Measurements from ENCODE around the gene ANKRD29.
"Not testable (repeated sequence)": the region's sequence is repeated elsewhere in the genome, so short reads cannot be mapped to it uniquely, and the experiment has no call there.

The ANKRD29 gene

DNA sequence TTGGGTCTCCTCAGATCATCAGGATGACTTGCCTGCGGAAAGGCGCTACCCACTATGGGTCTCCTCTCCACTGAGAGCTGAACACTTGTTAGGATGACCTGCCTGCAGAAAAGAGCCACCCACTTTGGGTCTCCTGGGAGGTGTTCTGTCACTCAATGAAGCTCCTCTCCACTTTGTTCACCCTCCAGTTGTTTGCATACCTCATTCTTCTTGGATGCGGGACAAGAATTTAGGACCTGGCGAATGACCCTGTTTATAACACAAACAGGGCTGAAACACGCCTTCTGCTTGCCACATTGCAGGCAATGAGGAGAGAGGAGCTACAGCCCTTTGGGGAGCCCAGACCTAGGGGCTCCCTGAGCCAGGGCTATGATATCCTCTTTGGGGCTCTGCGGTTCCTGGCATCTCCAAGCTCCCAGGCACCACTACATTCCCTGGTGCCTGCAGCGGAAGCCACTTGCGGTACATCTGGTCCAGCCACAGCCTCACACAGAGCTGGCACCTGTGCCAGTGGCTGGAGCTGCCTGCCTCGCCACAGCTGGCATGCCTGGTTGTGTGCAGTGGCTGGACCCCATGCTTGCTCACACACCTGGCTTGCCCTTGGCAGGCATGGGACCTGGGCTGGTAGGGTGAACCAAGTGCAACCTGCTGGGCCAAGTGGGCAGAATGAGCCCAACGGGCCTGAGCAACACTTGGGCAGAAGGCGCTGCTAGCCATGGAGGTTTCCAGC lies 20.6 kb downstream of the ANKRD29 start:
- TF ChIP-seq, protein P1, sequence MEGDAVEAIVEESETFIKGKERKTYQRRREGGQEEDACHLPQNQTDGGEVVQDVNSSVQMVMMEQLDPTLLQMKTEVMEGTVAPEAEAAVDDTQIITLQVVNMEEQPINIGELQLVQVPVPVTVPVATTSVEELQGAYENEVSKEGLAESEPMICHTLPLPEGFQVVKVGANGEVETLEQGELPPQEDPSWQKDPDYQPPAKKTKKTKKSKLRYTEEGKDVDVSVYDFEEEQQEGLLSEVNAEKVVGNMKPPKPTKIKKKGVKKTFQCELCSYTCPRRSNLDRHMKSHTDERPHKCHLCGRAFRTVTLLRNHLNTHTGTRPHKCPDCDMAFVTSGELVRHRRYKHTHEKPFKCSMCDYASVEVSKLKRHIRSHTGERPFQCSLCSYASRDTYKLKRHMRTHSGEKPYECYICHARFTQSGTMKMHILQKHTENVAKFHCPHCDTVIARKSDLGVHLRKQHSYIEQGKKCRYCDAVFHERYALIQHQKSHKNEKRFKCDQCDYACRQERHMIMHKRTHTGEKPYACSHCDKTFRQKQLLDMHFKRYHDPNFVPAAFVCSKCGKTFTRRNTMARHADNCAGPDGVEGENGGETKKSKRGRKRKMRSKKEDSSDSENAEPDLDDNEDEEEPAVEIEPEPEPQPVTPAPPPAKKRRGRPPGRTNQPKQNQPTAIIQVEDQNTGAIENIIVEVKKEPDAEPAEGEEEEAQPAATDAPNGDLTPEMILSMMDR (IDR thresholded peaks at IDR 0.05; ENCODE audit: control insufficient read depth, insufficient read depth, low read depth, low read length, missing control alignments) = no peak
- DNase-seq (ENCODE audit: low read depth) = no peak
- no peak overlapping the region for H3K4me3 ChIP-seq (ENCODE audit: control insufficient read depth, low read depth, low read length)

DNA sequence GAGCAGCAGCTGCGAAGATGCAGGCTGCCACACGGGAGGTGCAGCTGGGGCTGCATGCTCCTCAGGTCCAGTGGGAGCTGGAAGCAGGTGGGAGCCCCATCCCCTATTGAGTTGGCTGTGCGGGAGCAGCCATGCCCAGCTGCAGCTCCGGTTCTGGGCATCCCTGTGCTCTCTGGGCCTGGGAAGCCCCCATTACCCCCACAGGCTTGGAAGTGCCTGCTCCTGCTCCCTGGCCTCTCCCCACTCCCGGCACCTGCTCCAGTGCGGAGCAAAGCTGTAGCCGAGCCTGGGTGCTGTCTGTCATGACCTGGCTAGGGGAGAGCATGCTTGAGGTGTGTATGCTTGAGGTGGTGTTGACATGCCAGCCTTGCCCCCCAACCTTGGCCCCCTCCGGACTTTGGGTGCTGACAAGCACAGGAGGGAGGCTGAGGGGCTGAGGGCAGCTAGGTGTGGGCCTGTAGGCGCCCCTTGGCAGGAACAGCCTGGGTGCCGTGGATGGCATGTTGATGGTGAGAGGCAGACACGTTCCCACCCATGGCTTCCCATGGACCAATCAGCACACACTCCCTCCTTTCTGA lies 21.5 kb downstream of the ANKRD29 start:
- TF ChIP-seq, protein P1 (IDR thresholded peaks at IDR 0.05; ENCODE audit: control insufficient read depth, insufficient read depth, low read depth, low read length, missing control alignments) = no peak
- DNase-seq (ENCODE audit: low read depth) = no peak

DNA sequence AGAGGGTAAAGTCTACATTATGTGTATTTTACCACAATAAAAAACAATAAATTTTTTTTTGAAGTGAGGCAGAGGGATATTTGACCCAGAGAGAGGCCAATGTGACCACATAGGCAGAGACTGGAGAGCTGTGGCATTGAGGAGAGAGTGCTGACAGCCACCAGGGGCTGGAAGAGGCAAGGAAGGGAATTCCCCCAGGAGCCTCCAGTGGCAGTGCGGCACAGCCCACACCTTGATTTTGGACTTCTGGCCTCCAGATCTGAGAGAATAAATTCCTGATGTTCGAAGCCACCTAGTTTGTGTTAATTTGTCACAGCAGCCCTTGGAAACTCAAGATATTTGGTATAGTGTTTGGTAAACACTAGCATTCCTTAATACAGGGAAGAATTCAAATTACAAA lies 22.7 kb downstream of the ANKRD29 start:
- DNase-seq (ENCODE audit: low read depth) = no peak
- no peak overlapping the region for H3K4me3 ChIP-seq (ENCODE audit: control insufficient read depth, low read depth, low read length)
- TF ChIP-seq, protein P1 (IDR thresholded peaks at IDR 0.05; ENCODE audit: control insufficient read depth, insufficient read depth, low read depth, low read length, missing control alignments) = no peak

More for the DNA sequence above, 21.5 kb downstream of the ANKRD29 start:
- H3K4me3 ChIP-seq (ENCODE audit: control insufficient read depth, low read depth, low read length) = no peak overlapping the region

DNA sequence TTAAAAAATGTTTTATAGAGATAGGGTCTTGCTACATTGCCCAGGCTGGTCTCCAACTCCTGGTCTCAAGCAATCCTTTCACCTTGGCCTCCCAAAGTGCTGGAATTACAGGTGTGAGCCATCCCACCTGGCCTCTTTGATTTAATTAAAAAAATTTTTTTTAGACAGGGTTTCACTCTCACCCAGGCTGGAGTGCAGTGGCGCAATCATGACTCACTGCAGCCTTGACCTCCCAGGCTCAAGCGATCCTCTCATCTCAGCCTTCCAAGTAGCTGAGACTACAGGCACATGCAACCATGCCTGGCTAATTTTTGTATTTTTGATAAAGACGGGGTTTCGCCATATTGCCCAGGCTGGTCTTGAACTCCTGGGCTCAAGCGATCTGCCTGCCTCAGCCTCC lies 26.3 kb downstream of the ANKRD29 start:
- DNase-seq (ENCODE audit: low read depth); H3K4me3 ChIP-seq (ENCODE audit: control insufficient read depth, low read depth, low read length): not testable (repeated sequence)

DNA sequence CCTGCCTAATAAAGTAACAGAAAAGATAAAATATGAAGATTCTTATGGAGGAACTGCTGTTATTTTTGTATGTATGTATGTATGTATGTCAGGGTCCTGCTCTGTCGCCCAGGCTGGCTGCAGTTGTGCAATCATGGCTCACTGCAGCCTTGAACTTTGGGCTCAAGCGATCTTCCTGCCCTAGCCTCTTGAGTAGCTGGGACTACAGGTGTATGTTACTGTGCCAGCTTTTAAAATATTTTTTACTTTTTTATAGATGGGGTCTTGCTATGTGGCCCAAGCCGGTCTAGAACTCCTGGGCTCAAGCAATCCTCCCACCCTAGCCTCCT lies 26.7 kb downstream of the ANKRD29 start:
- no peak overlapping the region for H3K4me3 ChIP-seq (ENCODE audit: control insufficient read depth, low read depth, low read length)
- no peak for DNase-seq (ENCODE audit: low read depth)
- TF ChIP-seq, protein P1 (IDR thresholded peaks at IDR 0.05; ENCODE audit: control insufficient read depth, insufficient read depth, low read depth, low read length, missing control alignments) = no peak

DNA sequence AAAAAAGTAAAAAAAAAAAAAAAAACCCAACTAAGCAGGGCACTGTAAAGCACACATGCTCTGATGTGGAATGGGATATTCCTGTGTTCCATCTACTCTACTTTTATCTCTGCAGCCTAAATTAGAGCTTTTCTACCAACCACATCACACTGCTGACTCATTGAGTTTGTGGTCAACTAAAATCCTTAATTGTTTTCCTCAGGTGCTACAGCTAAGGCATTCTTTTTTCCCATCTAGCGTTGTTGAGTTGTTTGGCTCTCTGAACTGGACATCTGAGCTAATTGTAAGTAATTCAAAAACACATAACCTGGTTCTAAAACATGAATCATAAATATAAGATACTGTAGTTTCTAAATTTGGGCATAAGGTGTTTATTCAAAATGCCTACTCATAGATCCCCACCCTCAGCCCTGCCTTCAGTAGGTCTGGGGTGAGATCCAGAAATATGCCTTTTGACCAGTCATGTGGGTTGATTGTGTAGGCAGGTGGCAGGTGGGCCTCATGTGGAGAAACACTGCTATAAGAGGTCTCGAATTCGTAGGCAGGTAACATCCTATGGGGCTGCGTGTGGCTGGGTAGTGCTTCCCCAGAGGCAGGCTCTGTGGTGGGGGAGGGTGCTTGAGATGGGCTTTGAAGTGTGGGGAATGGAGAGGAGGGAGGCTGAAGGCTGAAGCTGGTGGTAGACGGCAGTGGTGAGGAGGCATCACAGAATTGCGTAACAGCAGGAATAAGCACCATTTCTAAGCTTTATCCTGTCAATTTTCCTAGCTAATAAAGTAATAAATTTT lies 27.2 kb downstream of the ANKRD29 start:
- H3K4me3 ChIP-seq (ENCODE audit: control insufficient read depth, low read depth, low read length) = no peak overlapping the region
- no peak for DNase-seq (ENCODE audit: low read depth)
- TF ChIP-seq, protein P1 (IDR thresholded peaks at IDR 0.05; ENCODE audit: control insufficient read depth, insufficient read depth, low read depth, low read length, missing control alignments) = no peak

DNA sequence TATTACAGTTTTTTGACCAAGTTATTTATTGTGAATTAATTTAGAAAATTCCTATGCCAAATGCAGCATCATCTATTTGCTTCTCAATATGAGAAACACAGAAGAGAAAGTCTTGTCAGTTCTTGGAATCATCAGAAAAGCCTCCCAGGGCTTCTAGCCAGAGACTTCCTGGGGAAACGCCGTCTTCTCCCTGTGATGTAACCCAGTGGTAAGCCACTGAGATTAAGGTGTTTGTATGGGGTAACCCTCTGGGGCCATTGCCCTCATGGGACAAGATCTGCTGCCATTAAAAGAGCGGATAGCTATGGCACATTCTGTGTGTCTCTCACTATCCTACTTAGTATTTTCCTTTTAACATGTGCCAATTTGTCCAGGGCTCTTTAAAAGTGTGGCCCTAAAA lies 28.0 kb downstream of the ANKRD29 start:
- TF ChIP-seq, protein P1 (IDR thresholded peaks at IDR 0.05; ENCODE audit: control insufficient read depth, insufficient read depth, low read depth, low read length, missing control alignments) = no peak
- H3K4me3 ChIP-seq (ENCODE audit: control insufficient read depth, low read depth, low read length) = no peak overlapping the region
- no peak for DNase-seq (ENCODE audit: low read depth)

Data from AG09309 (cell line).